Common myeloid progenitor, CD34-positive (primary cell): ENCODE measurements around the gene SENP7.

Source experiments
- CTCF ChIA-PET: fragments of 350-600 bp; sonication (Branson Sonifier 250); formaldehyde crosslinking; loops from one replicate; lab custom pipeline; 2021; ENCODE audit warnings: antibody characterized with exemption; lab: Charles Lee
- POLR2A ChIA-PET: fragments of 350-600 bp; sonication (Branson Sonifier 250); formaldehyde crosslinking; loops from one replicate; lab custom pipeline; 2021; ENCODE audit warnings: antibody characterized with exemption; lab: Charles Lee
- DNase-seq, 3 donors: peaks; one replicate each; pipeline versions ENCODE4 v3.0.0 to v3.0.0-alpha.2; 2013
- H3K27ac ChIP-seq, 2 experiments: 1 replicate in 1 of 2; 2 replicates in 1 of 2; pipeline ENCODE4 v1.7.0; 2013; ENCODE audit warnings: inconsistent platforms in 2 of 2, low read length in 2 of 2, mild to moderate bottlenecking in 2 of 2, low read depth in 1 of 2, moderate library complexity in 1 of 2; ENCODE audit not compliant: severe bottlenecking in 2 of 2, insufficient read depth in 1 of 2, poor library complexity in 1 of 2
- H3K27me3 ChIP-seq, 5 experiments: replicated peaks in 2 of 5; 1 replicate in 3 of 5; 2 replicates in 2 of 5; pipeline versions ENCODE4 v1.6.1 to v1.7.0; 2013; ENCODE audit warnings: low read length in 4 of 5, mild to moderate bottlenecking in 2 of 5, moderate library complexity in 2 of 5, inconsistent platforms in 1 of 5; ENCODE audit not compliant: insufficient read depth in 5 of 5, control insufficient read depth in 4 of 5
- H3K36me3 ChIP-seq, 4 experiments: 1 replicate in 2 of 4; 2 replicates in 2 of 4; pipeline versions ENCODE4 v1.6.1 to v1.7.0; 2013; ENCODE audit warnings: low read length in 3 of 4, control low read depth in 1 of 4, mild to moderate bottlenecking in 1 of 4; ENCODE audit not compliant: control insufficient read depth in 4 of 4, insufficient read depth in 4 of 4
- H3K4me1 ChIP-seq, 4 experiments: 1 replicate in 3 of 4; 2 replicates in 1 of 4; pipeline versions ENCODE4 v1.6.1 to v1.7.1; 2013; ENCODE audit warnings: low read length in 3 of 4, mild to moderate bottlenecking in 3 of 4, control low read depth in 1 of 4, inconsistent platforms in 1 of 4, moderate library complexity in 1 of 4; ENCODE audit not compliant: control insufficient read depth in 4 of 4, insufficient read depth in 4 of 4; ENCODE audit errors: control extremely low read depth in 1 of 4
- H3K4me3 ChIP-seq, 7 experiments: 1 replicate in 4 of 7; 2 replicates in 3 of 7; pipeline versions ENCODE4 v1.5.1 to v1.7.0; 2013; ENCODE audit warnings: mild to moderate bottlenecking in 7 of 7, low read length in 6 of 7, moderate library complexity in 6 of 7, inconsistent platforms in 2 of 7, low read depth in 2 of 7, control low read depth in 1 of 7; ENCODE audit not compliant: insufficient read depth in 4 of 7, control insufficient read depth in 1 of 7; ENCODE audit errors: extremely low read depth in 1 of 7
- H3K9me3 ChIP-seq, 5 experiments: 1 replicate in 4 of 5; 2 replicates in 1 of 5; pipeline versions ENCODE4 v1.6.1 to v1.7.1; 2013; ENCODE audit warnings: low read length in 4 of 5, mild to moderate bottlenecking in 2 of 5, inconsistent platforms in 1 of 5, low read depth in 1 of 5, moderate library complexity in 1 of 5; ENCODE audit not compliant: control insufficient read depth in 4 of 5, insufficient read depth in 2 of 5; ENCODE audit errors: control extremely low read depth in 1 of 5
- WGBS: methylation state at CpG from one replicate; pipeline ENCODE4 v1.1.5; 2013; ENCODE audit not compliant: insufficient coverage; 5-methylcytosine and 5-hydroxymethylcytosine counted together

SENP7 gene

DNA sequence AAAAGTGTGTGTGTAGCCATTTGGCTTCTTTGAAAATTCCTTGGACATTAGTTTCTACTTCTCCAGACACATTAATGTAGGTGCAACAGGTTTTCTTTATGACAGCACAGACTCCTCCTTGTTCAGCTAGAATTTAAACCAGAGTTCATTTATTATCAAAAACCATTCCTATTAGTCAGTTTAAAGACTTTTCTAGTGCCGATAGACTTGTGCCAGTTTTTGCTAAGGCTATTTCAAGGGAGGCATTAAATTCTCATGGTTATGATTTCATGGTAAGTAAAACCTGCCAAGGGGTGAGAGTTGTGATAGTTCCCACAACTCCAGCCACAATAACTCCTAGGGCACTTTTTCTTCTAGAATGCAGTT lies 20.6 kb upstream of the SENP7 start:
- ChIA-PET POLR2A (no interaction called here), CTCF (no interaction called here)
- H3K4me1 ChIP-seq: peaks cover 0 to 14% (median 8%) of the 10 kb centered on the region in 4 experiments
- DNase-seq: no peak
- WGBS: no CpG with 5 or more reads among the region's 1 CpG
- H3K9me3 ChIP-seq: peaks cover 0 to 2% (median 0%) of the 10 kb centered on the region in 5 experiments
- H3K27ac ChIP-seq: no peak overlapping the region
- H3K27me3 ChIP-seq: no peaks in the 10 kb centered on the region
- no peak overlapping the region for H3K4me3 ChIP-seq
- no peaks in the 10 kb centered on the region for H3K36me3 ChIP-seq

- DNase-seq: no peak
- Histone ChIP-seq H3K9me3 (peaks cover 0 to 2% (median 0%) of the 10 kb centered on the region in 5 experiments), H3K36me3 (no peaks in the 10 kb centered on the region), H3K4me3 (no peak overlapping the region), H3K27ac (no peak overlapping the region), H3K4me1 (peaks cover 0 to 14% (median 8%) of the 10 kb centered on the region in 4 experiments), H3K27me3 (no peaks in the 10 kb centered on the region)
- 92% methylated on average over 8 of the region's 9 CpGs for WGBS
- ChIA-PET CTCF (no interaction called here), POLR2A (no interaction called here)
Observed at GRCh38 chr3:101532783-101533602, 20.0 kb upstream of the SENP7 start.

DNA sequence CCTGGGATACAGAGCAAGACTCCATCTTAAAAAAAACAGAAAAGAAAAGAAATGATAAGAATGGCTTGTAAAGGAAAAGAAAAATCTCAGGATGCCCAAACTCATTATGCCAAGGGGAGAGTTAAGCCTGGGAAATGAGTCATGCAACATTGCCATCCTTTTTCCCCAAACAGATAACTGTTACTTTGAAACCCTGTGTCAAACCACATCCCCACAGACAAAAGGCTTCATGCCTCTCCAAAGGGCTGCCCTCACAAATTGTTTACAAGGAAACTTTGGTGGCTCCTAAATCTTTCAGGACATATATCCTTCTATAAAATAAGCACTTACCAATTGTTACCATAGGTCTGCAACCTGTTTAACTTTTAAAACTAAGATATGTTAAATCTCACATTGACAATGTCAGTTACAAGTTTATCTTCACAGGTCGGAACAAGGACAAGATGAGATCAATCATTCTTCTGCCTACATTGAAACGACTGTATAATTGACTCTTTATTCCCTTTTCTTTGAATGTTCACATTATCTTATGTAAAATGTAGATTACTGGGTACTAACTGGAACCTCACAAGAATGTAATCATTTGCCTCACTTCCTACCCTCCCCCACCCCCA lies 18.6 kb upstream of the SENP7 start:
- WGBS: no CpG with 5 or more reads among the region's 2 CpGs
- ChIA-PET CTCF (no interaction called here), POLR2A (no interaction called here)
- no peaks in the 10 kb centered on the region for H3K36me3 ChIP-seq
- no peaks in the 10 kb centered on the region for H3K27me3 ChIP-seq
- H3K9me3 ChIP-seq: peaks cover 0 to 2% (median 0%) of the 10 kb centered on the region in 5 experiments
- DNase-seq: peak in 2 of 3 donors; percentile 26 to 52
- peaks cover 0 to 14% (median 8%) of the 10 kb centered on the region in 4 experiments for H3K4me1 ChIP-seq
- no peak overlapping the region for H3K4me3 ChIP-seq
- no peak overlapping the region for H3K27ac ChIP-seq

DNA sequence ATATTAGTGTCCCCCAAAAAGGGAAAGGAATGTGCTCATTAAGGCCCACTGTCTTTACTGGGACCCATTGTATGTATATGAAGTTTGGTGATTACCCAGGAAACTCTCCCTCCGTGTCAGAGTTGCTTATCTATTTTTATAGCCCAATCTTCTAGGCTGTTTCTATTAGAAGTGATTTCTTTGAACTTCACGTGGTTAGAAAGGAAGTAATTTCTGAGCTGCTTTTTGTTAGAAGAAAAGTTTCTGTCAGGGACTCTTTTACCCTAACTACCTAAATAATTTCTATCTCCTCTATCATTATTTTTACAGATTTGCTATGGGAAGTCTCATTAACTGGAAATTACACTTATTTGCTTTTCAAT lies 17.7 kb upstream of the SENP7 start:
- ChIA-PET CTCF (interaction anchor here (1.5 to 1.7 kb wide), 2 partner anchors 9 to 10 kb away, joined by 3 to 6 read pairs; no protein-coding TSS in a partner anchor), POLR2A (interaction anchor here (1.1 kb wide), 1 partner anchor 43 kb away, joined by 3 read pairs; the partner anchor contains the start of gene PCNP)
- no peak for DNase-seq
- peaks cover 0 to 2% (median 0%) of the 10 kb centered on the region in 5 experiments for H3K9me3 ChIP-seq
- no peak overlapping the region for H3K4me3 ChIP-seq
- H3K36me3 ChIP-seq: no peaks in the 10 kb centered on the region
- no CpG with 5 or more reads among the region's 2 CpGs for WGBS
- H3K27ac ChIP-seq: no peak overlapping the region
- H3K4me1 ChIP-seq: peaks cover 0 to 14% (median 8%) of the 10 kb centered on the region in 4 experiments
- no peaks in the 10 kb centered on the region for H3K27me3 ChIP-seq

GRCh38 chr3:101529816-101530685 lies 17.0 kb upstream of the SENP7 start:
- H3K27me3 ChIP-seq: no peaks in the 10 kb centered on the region
- ChIA-PET POLR2A (interaction anchor here (1.1 kb wide), 1 partner anchor 43 kb away, joined by 3 read pairs; the partner anchor contains the start of gene PCNP), CTCF (interaction anchor here (1.0 to 1.7 kb wide), 3 partner anchors 8 to 11 kb away, joined by 3 to 6 read pairs (median 3); no protein-coding TSS in a partner anchor)
- H3K27ac ChIP-seq: no peak overlapping the region
- no peaks in the 10 kb centered on the region for H3K36me3 ChIP-seq
- H3K9me3 ChIP-seq: peaks cover 0 to 7% (median 2%) of the 10 kb centered on the region in 5 experiments
- peaks cover 0 to 14% (median 8%) of the 10 kb centered on the region in 4 experiments for H3K4me1 ChIP-seq
- H3K4me3 ChIP-seq: no peak overlapping the region
- peak; percentile 63 to 90 (median 78) for DNase-seq
- WGBS: no CpG with 5 or more reads among the region's 4 CpGs

GRCh38 chr3:101527906-101528305 lies 14.9 kb upstream of the SENP7 start:
- DNase-seq: no peak
- Histone ChIP-seq H3K27me3 (no peaks in the 10 kb centered on the region), H3K4me3 (no peak overlapping the region), H3K36me3 (no peaks in the 10 kb centered on the region), H3K4me1 (peaks cover 0 to 14% (median 8%) of the 10 kb centered on the region in 4 experiments), H3K27ac (no peak overlapping the region), H3K9me3 (peaks cover 0 to 7% (median 2%) of the 10 kb centered on the region in 5 experiments)
- CTCF ChIA-PET: no interaction called here
- no CpG with 5 or more reads among the region's 1 CpG for WGBS
- POLR2A ChIA-PET: no interaction called here
